GM18909 (cell line): ENCODE results near the gene ANAPC7.
A peak's percentile ranks its signal among the peaks of the same experiment; 100 is the strongest.
"Not testable (repeated sequence)": the region's sequence is repeated elsewhere in the genome, so short reads cannot be mapped to it uniquely, and the experiment has no call there.

Source experiments
- ATAC-seq: cut with Tn5 transposase; IDR thresholded peaks from one replicate; pipeline ENCODE4 v1.9.1; 2021; ENCODE audit warnings: mild to moderate bottlenecking; ENCODE audit not compliant: unreplicated experiment, poor library complexity

Gene ANAPC7

DNA sequence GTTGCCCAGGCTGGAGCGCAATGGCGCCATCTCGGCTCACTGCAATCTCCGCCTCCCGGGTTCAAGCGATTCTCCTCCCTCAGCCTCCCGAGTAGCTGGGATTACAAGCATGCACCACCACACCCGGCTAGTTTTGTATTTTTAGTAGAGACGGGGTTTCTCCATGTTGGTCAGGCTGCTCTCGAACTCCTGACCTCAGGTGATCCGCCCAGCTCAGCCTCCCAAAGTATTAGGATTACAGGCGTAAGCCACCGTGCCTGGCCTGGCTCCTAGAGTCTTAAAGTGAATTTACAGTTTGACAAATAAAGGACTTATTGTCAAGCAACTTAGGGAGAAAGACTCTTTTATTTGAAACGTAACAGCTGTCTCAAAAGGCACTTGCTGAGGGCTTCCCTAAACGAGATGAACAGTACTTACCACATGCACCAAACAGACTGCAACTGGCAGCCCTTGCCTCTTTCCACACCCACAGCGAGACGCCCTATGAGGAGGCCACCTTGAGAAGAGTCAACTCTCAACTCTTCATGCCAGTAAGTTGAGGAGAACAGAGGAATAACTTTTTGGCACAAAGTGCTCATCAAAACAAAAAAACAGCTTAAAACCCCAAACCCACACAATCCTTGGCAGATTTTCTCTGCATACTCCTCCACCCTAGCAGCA is 25.2 kb downstream of the ANAPC7 start:
- not testable (repeated sequence) for ATAC-seq

DNA sequence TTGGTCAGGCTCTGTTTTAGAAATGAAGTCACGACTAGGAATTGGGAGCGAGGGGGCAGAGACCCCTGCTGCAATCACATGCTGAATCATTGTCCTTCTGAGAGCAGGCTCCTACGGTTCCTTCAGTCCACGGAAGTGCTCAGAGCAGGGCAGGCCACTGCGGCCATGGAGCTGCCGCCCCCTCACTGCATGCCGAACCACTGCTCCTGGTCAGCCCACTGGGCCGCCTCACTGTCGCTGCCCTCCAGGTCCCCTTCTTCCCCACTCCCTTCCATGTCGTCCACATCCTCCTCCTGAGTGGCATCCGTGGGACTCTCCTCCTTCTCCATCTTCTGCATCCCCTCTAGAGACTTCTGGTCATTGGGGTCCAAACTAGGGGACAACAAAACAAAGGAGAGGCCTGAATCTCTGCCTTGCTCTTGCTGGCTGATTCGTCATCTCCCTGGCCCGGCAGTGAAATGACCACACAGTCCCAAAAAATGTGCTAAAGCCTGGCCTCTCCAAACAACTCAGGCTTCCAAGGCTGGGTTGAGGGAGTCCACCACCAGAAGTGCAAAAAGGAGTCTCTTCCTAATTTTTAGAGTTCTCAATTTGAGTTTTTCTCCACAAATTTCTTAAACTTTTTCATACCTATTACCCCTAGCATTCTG is 29.4 kb downstream of the ANAPC7 start:
- ATAC-seq, result no peak

DNA sequence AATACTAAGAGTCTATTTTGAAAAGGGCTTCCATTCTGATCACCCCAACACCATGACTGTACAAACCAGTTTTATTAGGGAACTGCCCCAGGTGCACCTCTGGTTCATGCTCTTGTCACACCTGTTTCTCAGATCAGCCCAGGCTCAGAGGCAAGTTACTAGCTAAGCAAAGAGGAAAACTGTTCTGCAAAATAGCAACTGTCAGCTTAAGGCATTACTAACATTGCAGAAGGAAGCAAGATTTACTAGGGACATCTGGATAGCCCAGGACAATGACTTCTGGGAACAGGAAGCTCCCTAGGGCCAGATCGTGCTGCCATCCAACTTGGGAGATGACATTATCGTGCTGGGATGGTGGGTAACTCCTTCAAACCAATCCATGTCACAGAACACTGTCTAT is 30.1 kb downstream of the ANAPC7 start:
- no peak for ATAC-seq

DNA sequence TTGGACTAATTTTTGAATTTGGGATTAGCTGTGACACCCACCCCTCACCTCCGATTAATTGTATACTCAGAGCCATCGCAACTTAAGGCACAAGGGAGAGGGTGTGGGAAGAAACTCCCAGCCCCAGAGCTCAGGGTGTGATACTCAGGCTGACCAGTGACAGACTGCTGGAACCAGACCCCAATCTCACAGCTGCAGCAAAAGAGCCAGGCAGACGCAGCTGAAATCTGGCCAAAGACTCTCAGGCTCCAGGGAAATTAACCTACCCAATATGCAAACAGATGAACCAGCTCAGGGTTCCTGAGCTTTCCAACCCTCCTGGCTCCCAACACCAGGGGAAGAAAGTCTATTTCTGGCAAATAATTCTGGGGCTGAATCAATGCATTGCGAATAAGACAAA is 30.5 kb downstream of the ANAPC7 start:
- ATAC-seq, result no peak

DNA sequence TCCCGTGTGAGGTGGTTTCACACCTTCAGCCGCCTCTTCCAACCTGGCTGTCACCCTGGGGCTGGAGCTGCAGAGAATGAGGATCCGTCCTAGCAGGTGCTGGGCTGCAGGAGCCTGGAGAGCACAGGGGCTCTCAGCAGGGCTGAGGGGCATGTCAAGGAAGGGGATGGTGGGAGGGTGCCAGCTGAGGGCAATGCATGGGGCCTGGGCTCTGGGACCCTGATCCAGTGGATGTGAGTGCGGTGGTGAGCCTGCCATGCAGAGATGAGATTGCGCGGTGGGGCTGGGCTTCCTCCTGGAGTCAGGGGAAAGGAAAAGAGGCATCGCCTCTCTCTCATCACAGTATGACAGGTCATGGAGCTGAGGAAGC is 31.5 kb downstream of the ANAPC7 start:
- no peak for ATAC-seq

DNA sequence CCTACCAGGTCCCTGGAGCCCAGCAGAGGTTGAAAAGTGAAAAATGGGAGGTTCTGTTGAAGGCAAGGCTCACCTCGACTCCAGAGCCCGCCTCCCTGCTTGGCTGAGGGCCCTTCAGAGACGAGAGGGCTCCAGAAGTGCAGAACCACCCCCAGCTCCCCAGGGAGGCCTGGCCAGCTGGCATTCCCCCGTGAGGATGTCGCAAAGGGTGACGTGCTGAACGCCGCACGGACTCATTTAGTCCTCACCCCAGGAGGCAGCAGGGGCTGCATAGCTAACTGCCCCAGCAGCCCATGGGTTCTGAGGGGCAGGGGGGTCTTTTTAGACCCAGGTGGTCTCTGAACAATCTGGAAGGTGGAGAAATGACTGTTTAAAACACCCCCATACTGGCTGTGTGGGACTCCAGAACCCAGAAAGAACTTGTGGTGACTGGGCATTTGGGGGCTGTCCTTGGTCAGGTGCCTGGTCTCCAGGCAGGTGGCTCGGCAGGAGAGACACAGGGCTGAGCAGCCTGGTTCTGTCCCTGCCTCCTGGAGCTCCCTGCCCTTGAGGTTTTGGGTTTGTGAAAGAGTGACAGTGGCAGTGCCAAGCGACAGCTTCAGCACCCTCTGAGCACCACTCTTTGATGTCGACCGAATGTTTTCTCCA is 32.0 kb downstream of the ANAPC7 start:
- ATAC-seq, result peak; percentile 70

DNA sequence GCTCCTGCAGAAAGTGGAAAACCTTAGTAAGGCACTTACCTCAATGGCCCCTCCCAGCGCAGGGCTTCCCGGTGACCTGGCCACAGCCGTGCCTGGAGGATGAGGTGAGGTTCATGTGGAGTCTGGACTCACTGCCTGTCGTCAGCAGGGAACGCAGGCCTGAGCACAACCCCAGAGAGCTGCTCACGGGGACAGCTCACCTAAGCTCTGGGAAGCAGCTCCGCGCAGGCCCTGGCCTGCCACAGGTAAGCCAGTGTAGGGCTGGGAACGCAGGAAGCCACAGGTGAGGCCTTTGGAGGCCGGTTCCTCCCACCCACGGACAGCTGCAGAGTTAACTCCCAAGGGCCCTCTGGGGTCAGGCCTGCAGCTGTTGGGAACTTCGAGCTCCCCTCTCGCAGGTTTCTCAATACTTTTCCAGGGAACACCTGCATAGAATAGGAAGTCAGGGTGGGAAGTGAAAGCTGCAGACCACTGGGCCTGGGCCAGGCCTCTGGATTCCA is 32.7 kb downstream of the ANAPC7 start:
- ATAC-seq, result peak; percentile 4

DNA sequence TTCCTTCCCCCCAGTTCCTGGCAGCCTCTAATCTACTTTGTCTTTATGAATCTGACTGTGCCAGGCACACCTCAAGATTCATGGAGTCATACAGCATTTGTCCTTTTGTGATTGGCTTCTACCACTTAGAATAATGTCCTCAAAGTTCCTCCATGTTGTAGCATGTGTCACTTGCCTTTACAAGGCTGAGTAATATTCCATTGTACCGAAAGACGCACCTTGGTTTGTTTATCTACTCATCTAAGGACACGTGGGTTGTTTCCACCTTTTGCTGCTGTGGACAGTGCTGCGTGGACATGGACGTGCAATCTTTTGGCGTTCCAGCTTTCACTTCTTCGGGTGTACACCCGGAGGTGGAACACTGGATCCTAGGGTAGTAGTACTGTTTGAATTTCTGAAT is 33.5 kb downstream of the ANAPC7 start:
- no peak for ATAC-seq

DNA sequence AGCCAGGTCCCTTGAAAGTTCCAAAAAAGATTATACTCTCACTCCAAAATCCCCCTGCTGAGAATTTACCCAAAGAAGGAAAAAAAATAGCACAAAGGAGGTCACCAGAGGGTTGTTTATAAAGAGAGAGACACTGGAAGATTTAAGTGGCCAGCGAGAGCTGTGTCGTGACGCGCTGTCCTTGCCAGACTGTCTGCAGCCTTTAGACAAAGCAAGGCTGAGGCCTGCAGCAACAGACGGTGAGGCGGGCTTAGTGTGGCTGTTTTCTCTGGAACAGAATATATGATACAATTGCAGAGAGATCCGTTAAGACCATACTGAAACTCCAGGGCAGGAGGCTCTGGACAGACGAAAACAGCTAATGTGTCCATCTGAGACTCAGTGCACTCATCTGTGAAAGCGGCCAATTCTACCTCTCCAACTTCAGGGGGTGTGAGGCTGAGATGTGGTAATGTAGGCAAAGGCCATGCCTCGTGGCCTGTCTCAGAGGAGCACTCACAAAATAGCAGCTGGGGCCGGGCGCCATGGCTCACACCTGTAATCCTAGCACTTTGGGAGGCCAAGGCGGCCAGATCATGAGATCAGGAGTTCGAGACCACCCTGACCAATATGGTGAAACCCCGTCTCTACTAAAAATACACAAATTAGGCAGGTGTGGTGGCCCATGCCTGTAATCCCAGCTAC is 36.2 kb downstream of the ANAPC7 start:
- no peak for ATAC-seq

DNA sequence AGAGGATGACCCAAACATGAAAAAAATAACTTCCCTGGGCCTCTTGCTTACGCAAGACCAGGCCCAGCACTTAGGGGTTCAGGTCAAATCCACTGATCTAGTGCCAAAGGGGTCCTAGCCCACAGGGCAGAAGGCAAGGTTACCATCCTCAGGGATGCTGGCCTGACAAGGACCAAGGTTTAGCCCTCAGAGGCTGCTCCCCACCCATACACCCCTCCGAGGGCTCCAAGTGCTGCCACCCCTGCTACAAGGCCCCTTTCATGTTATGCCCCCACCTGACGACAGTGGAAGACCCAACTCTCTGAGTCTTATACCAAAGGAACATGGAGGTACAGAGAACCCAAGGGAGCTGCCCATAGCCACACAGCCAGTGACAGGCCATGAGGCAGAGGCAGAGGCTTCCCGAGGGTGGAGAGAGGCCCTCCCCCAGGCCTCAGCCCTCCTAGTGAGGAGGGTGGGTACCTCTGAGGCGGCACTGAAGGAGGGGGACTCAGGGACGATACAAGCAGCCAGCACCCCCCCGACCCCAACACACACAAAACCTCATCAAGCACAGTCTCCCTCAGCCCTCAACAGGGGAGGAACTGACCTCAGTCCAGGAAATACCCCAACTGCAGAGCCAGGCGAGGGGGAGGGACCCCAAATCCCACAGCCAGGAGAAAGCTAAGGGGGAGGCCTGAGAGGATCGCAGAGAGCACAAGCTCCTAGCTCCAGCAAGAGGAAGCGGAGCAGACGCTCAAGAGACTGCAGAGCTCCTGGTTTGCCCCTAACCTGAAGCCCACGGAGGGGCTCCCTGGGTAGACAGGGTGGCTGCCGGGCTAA is 37.0 kb downstream of the ANAPC7 start:
- ATAC-seq, result no peak

DNA sequence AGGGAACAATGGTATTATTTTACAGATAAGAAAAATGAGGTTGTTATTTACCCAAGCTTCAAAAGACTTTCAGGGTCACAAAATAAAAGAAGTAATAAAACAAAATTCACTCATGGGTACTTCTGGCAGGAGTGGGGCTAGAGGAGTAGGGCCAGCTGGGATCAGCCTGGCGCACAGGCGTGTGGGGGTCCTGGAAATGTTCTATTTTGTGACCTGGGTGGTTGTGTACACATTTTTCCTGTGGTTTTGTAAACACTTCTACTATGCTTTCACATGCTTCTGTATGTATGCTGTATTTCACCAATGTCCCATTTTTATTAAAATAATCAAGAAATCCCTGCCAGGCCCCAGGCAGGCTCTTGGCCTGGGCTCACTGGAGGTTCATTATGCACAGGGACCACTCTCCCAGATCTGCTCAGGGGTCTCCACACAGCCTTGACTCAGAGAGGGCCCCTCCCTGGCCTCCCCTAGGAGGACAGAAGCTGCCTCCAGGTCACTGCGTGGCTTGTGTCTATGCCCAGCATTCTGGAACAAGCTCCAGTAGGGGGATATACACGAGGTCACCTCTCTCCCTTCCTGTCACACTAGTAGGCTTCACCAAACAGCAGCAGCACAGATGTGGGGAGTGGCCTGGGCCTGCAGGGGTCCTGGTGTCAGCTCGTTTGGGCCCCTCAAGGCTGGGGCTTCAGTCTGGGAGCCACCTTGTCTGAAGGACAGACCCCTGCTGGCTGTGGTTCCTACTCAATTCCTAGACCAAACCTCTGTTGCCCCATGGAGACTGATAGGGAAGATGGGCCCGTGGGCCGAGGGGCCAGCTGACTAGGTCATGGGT is 37.8 kb downstream of the ANAPC7 start:
- ATAC-seq, result no peak

DNA sequence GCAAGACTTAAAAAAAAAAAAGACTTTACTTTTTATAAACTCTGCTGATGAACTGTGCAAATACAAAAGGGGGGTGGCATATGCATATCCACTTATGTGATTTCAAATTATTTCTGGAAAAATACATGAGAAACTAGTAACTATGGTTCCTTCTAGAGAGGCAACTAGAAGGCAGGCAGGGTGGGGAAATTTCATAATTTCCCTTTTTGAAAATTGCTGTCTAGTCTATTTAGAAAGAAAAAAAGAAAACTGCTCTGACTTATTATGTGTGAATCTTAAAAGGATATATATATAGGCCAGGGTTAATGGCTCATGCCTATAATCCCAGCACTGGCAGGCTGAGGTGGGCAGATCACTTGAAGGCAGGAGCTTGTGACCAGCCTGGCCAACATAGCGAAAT is 42.3 kb downstream of the ANAPC7 start:
- no peak for ATAC-seq

DNA sequence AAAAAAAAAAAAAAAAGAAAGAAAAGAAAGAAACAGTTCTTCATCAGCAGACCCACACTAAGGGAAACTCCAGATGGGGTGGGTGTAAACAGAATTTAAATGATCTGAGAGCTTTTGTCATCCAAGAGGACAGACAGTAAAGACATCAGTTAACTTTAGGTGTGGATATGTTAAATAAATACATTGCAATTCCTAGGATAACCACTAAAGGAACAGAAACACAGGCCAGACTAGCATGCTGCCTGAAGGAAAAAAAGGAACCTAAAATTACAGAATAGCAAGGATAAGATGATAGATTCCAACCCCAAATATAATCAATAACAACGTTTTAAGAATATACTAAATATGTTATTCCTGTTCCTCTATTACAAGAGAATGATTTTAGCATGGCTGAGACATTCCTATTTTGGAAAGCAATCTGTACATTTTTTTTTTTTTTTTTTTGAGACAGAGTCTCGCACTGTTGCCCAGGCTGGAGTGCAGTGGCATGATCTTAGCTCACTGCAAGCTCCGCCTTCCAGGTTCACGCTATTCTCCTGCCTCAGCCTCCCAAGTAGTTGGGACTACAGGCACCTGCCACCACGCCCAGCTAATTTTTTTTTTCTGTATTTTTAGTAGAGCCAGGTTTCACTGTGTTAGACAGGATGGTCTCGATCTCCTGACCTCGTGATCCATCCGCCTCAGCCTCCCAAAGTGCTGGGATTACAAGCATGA is 45.0 kb downstream of the ANAPC7 start:
- ATAC-seq, result not testable (repeated sequence)

DNA sequence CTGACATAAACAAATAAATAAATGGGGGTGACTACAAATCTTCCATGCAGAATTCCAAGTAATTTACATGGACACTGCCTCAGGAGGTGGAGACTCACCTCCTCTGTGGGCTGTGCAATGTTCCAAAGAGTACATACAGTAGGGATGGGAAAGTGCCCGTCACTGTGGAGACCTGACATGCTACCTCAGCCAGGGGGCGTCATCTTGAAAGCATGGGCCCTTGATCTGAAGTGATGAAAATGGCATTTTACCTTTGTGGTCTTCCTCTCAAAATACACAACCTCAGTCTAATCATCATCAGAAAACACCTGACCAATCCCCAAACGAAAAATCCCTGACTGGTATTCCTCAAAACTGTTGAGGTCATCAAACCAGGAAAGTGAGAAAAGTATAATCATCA is 48.4 kb downstream of the ANAPC7 start:
- no peak for ATAC-seq

DNA sequence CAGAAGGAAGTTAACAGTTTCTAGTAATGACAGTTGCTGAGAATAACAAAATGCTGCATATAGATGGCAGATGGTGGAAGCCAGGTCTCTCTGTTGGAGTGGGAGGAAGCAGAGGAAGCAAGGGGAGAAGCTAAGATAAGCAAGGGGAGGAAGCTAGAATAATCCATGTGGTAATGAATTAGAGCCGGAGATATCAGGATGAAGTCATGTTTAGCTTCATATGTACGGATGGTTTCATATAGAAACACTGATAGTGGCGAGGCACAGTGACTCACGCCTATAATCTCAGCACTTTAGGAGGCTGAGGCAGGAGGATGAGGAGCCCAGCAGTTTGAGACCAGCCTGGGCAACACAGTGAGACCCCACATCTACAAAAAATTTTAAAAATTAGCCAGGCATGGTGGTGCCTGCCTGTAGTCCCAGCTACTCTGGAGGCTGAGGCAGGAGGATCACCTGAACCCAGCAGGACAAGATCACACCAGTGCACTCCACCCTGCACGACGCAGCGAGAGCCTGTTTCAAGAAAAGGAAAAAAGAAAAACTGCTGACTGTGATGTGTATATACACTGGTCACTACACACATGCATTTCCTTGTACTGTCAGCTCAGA is 49.2 kb downstream of the ANAPC7 start:
- no peak for ATAC-seq

DNA sequence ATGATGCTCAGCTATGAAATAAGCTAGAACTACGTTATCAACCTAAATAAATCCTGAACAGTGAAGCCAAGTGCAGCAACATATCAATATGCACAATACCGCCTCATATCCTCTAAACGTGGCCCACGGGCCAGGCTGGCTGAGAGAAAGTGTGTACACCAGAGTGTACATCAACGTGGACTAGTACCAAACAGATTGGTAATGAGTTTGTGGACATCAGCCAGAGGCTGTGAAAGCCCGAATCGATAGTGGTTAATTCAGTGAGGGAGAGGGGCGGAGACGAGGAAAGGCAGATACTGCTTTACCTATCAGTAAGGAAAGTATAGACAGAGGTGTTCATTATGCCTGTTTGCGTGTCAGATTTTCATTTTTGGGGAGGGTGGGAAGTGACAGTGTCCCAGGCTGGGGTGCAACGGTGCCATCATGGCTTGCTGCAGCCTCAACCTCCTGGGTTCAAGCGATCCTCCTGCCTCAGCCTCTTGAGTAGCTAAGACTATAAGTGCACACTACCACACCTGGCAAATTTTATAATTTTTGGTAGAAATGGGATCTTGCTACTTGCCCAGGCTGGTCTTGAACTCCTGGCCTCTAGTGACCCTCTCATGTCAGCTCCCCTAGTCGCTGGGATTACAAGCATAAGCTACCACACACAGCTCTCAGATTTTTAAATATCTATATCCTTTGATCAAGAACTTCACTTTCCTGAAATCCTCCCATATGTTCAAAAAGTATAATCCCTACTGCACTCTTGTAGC is 50.1 kb downstream of the ANAPC7 start:
- no peak for ATAC-seq

DNA sequence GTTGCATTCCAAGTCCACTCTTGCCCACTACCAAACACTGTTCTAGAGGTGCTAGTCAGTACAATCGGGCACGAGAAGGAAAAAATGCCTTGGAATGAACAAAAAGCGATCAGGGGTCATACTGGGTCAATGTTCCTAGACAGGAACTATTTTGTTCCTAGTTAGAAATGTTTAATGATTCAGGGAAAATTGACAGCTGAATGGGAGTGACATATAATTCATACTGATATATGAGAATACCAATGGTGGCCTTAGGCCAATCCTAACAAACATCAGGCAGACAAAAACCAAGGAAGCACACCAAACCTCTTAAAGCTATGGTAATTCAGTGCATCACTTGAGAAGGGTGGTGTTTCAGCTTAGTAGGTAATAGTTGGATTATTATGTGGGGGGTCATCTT is 51.1 kb downstream of the ANAPC7 start:
- no peak for ATAC-seq

DNA sequence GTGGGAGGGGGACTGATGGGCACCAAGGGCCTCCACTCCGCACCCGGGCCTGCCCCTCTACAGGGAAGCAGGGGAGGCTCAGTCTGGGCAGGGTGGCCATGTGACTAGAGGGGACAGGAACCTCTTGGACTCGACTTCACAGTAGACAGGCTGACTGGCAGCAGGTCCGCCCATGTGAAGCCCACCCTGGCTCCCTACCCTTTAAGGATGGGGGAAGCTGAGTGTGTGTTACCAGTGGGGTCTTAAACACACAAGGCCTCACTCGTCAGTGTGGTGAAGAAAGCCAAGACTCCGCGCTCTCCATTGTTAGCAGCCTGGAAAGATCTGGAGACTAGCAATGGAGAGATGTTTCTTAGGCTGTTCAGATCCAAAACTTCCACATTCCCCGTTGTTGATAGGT is 52.4 kb downstream of the ANAPC7 start:
- ATAC-seq, result no peak
